Neural crest cell (in vitro differentiated cells): ENCODE data around the gene AXIN1. TPM values are rescaled to one million over a fixed set of nuclear protein-coding genes. Genes with fewer than 3 reads are reported as not detected.

ENCODE experiments used
- DNase-seq: peaks from one replicate; pipeline ENCODE4 v3.0.0; 2021; ENCODE audit warnings: low read depth, mixed read lengths, low spot score
- H3K27ac Mint-ChIP-seq: one replicate; pipeline ENCODE4 v1.8.0; 2021; ENCODE audit warnings: mild to moderate bottlenecking, mixed read lengths; ENCODE audit not compliant: unreplicated experiment
- H3K27me3 Mint-ChIP-seq: 2 replicates; pipeline ENCODE4 v1.8.0; 2021; ENCODE audit warnings: low read depth, mild to moderate bottlenecking, mixed read lengths
- H3K36me3 Mint-ChIP-seq: 2 replicates; pipeline ENCODE4 v1.8.0; 2021; ENCODE audit warnings: low read depth, mild to moderate bottlenecking, mixed read lengths
- H3K4me1 Mint-ChIP-seq: 2 replicates; pipeline ENCODE4 v1.8.0; 2021; ENCODE audit warnings: mixed read lengths
- H3K4me3 Mint-ChIP-seq: one replicate; pipeline ENCODE4 v1.8.0; 2021; ENCODE audit warnings: mild to moderate bottlenecking, mixed read lengths
- H3K9me3 Mint-ChIP-seq: 2 replicates; pipeline ENCODE4 v1.8.0; 2021; ENCODE audit warnings: mixed read lengths
- CTCF ChIP-seq: fragments of 200-600 bp; sonication (generic); conservative IDR thresholded peaks from 2 replicates; pipeline ENCODE4 v1.5.0; 2021; ENCODE audit warnings: antibody characterized with exemption, mild to moderate bottlenecking
- total RNA-seq: library from RNA; stranded (reverse); gene quantifications from 2 replicates; pipeline ENCODE4 v1.2.1, GENCODE V29; 2021

Gene AXIN1
- total RNA-seq, 1 donor from 2014 or later: 38.2 TPM

- no peak overlapping the region for H3K27ac Mint-ChIP-seq
- H3K4me1 Mint-ChIP-seq: no peaks in the 10 kb centered on the region
- H3K27me3 Mint-ChIP-seq: peaks cover 53% of the 10 kb centered on the region
- H3K4me3 Mint-ChIP-seq: no peak overlapping the region
- DNase-seq: no peak
- no peak for TF ChIP-seq CTCF
- H3K36me3 Mint-ChIP-seq: no peaks in the 10 kb centered on the region
- H3K9me3 Mint-ChIP-seq: no peaks in the 10 kb centered on the region
Measured at GRCh38 chr16:275041-275641, 77.4 kb downstream of the AXIN1 start.

- no peak for DNase-seq
- Mint-ChIP-seq H3K36me3 (no peaks in the 10 kb centered on the region), H3K4me3 (no peak overlapping the region), H3K27me3 (peaks cover 42% of the 10 kb centered on the region), H3K9me3 (no peaks in the 10 kb centered on the region), H3K27ac (no peak overlapping the region), H3K4me1 (no peaks in the 10 kb centered on the region)
- no peak for TF ChIP-seq CTCF
Measured at GRCh38 chr16:273547-274421, 78.7 kb downstream of the AXIN1 start.

GRCh38 chr16:272633-273546 is 79.6 kb downstream of the AXIN1 start:
- Mint-ChIP-seq H3K27ac (no peak overlapping the region), H3K36me3 (no peaks in the 10 kb centered on the region), H3K27me3 (peaks cover 41% of the 10 kb centered on the region), H3K4me1 (no peaks in the 10 kb centered on the region), H3K9me3 (no peaks in the 10 kb centered on the region), H3K4me3 (no peak overlapping the region)
- no peak for DNase-seq
- TF ChIP-seq CTCF: no peak

GRCh38 chr16:270381-271255 is 81.9 kb downstream of the AXIN1 start:
- H3K4me1 Mint-ChIP-seq: no peaks in the 10 kb centered on the region

More at GRCh38 chr16:270381-271255, 81.9 kb downstream of the AXIN1 start:
- no peak for DNase-seq
- H3K27me3 Mint-ChIP-seq: peaks cover 23% of the 10 kb centered on the region
- no peak for TF ChIP-seq CTCF
- no peaks in the 10 kb centered on the region for H3K36me3 Mint-ChIP-seq
- H3K4me3 Mint-ChIP-seq: no peak overlapping the region
- no peaks in the 10 kb centered on the region for H3K9me3 Mint-ChIP-seq
- H3K27ac Mint-ChIP-seq: no peak overlapping the region
